ENCODE results near the gene IGIP.
"Not testable (repeated sequence)": the region's sequence is repeated elsewhere in the genome, so short reads cannot be mapped to it uniquely, and the experiment has no call there.

Gene IGIP

GRCh38 chr5:140140435-140140834, 14.7 kb downstream of the IGIP start:
- no peak for DNase-seq

GRCh38 chr5:140141241-140141640, 15.5 kb downstream of the IGIP start:
- DNase-seq: no peak

- no peak for DNase-seq
Observed at GRCh38 chr5:140142246-140142645, 16.5 kb downstream of the IGIP start.

GRCh38 chr5:140142856-140143255, 17.1 kb downstream of the IGIP start:
- no peak for DNase-seq

GRCh38 chr5:140143521-140144258, 18.0 kb downstream of the IGIP start:
- no peak for DNase-seq

- DNase-seq: no peak
Observed at GRCh38 chr5:140145256-140145655, 19.5 kb downstream of the IGIP start.

GRCh38 chr5:140145818-140146522, 20.2 kb downstream of the IGIP start:
- DNase-seq: peak in 31 of 56 donors; percentile 7 to 77 (median 34)

- DNase-seq: no peak
Observed at GRCh38 chr5:140146523-140146842, 20.7 kb downstream of the IGIP start.

- DNase-seq: no peak
Observed at GRCh38 chr5:140147460-140147859, 21.7 kb downstream of the IGIP start.

GRCh38 chr5:140148508-140148907, 22.8 kb downstream of the IGIP start:
- peak in 7 of 56 donors; percentile 11 to 40 (median 17) for DNase-seq

GRCh38 chr5:140150201-140150600, 24.5 kb downstream of the IGIP start:
- no peak for DNase-seq

GRCh38 chr5:140151144-140152021, 25.6 kb downstream of the IGIP start:
- DNase-seq: no peak

- DNase-seq: no peak
Observed at GRCh38 chr5:140152022-140152999, 26.6 kb downstream of the IGIP start.

- DNase-seq: peak in 1 of 56 donors; percentile 7
Observed at GRCh38 chr5:140153255-140153654, 27.5 kb downstream of the IGIP start.

- DNase-seq: peak in 22 of 56 donors; percentile 5 to 66 (median 34)
Observed at GRCh38 chr5:140153905-140154304, 28.2 kb downstream of the IGIP start.

- not testable (repeated sequence) for DNase-seq
Observed at GRCh38 chr5:140154710-140155381, 29.1 kb downstream of the IGIP start.

GRCh38 chr5:140157032-140157781, 31.5 kb downstream of the IGIP start:
- DNase-seq: peak; percentile 43 to 98 (median 92)

- no peak for DNase-seq
Observed at GRCh38 chr5:140159014-140159927, 33.5 kb downstream of the IGIP start.
